ENCODE measurements around the gene SLC7A8.
"Not testable (repeated sequence)": the region's sequence is repeated elsewhere in the genome, so short reads cannot be mapped to it uniquely, and the experiment has no call there.

Gene SLC7A8

GRCh38 chr14:23114120-23114458, 69.4 kb downstream of the SLC7A8 start:
- no peak for DNase-seq (ENCODE audit: low read depth in 2 of 2)

DNA sequence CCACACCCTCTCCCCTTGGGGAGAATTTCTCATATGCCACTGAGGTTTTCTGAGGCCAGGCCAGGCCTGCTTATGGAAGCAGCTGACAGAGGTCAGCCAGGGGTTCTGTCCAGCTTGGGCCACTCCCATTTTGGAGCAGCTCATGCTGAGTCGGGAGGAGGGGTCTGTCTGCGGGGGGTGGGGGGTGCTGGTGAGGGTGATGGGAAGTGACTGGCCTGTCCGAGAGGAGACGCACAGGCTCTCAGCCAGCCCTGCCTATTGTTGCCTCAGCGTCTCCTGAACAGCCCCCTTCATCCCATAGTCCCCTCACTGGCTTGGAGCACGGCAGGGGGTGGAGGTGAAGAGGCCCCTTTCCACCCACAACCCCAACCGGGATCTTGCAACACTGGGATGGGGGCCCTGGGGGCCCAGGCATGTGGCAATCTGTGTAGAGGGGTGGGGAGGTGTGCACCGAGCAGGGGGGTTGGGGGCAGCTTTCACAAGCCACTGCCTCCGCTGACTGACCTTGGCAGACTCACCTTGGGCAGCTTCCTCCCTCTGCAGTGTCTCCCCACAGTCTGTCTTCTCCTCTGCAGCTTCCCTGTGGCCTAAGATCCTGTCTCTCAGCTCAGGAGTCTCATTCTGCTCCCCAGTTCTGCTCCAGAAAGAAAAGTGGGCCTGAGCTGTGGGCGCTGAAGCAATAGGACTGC, 69.9 kb downstream of the SLC7A8 start:
- no peak for DNase-seq (ENCODE audit: low read depth in 2 of 2)

- DNase-seq (ENCODE audit: low read depth in 2 of 2) = no peak
Measured at GRCh38 chr14:23112359-23113178, 70.9 kb downstream of the SLC7A8 start.

DNA sequence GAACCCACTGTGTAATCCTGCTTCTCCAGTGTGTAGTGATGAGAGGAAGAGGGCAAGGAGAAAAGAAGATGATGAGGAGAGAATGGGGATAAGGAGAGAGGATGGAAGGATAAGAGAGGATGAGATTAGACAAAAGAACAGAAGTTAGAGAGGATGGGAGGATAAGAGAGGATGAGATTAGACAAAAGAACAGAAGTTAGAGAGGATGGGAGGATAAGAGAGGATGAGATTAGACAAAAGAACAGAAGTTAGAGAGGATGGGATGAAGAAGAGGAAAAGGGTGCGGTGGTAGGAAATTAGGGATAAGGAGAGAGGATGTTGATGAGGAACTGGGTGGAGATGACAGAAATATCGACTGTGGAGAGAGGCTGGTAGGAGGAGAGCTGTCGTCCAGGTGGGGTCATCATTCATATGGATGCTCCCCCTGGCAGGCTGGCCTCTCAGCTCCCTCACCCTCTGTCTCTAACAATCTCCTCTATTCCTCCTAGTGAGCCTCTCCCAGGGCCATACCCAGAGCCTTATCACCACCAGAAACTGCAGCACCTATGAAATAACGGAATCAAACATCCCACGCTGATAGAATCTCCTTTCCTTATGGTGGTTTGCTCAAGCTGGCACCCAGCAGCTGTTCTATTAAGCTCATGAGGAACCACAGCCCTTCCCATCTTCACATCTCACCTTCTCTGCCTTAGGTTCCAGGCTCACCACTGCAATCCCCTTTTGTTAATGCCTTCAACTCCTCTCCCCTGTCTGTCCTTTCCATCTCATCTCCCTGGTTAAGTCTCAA, 72.7 kb downstream of the SLC7A8 start:
- no peak for DNase-seq (ENCODE audit: low read depth in 2 of 2)

DNA sequence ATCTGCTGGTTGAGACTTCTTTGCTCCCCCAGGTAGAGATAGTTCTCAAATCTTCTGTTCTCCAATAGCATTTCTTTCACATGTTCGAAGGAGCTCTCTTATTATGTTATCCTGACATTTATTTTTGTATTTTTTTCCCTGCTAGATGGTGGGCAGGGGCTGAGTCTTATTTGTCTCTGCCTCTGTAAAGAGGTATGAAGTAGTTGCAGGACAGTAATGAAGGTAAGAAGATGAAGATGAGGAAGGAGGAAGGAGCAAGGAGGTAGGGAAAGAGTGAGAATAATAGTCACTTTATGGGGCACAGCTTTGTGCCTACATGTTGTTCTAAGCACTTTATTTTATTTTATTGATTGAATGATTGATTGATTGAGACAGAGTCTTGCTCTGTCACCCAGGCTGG, 73.7 kb downstream of the SLC7A8 start:
- no peak for DNase-seq (ENCODE audit: low read depth in 2 of 2)

DNA sequence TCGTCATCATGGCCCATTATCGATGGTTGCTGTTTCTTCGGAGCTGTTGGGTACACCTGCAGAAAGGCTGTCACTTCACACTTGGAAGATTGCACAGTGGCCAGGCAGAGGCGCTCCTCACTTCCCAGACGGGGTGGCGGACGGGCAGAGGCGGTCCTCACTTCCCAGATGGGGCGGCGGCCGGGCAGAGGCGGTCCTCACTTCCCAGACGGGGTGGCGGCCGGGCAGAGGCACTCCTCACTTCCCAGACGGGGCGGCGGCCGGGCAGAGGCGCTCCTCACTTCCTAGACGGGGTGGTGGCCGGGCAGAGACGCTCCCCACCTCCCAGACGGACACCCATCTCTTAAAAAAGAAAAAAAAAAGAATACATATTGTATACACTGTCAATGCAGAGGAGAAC, 75.3 kb downstream of the SLC7A8 start:
- not testable (repeated sequence) for DNase-seq (ENCODE audit: low read depth in 2 of 2)

DNA sequence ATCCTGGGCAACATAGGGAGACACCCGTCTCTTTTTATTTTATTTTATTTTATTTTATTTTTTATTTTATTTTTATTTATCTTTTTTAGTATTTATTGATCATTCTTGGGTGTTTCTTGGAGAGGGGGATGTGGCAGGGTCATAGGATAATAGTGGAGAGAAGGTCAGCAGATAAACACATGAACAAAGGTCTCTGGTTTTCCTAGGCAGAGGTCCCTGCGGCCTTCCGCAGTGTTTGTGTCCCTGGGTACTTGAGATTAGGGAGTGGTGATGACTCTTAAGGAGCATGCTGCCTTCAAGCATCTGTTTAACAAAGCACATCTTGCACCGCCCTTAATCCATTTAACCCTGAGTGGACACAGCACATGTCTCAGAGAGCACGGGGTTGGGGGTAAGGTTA, 75.8 kb downstream of the SLC7A8 start:
- not testable (repeated sequence) for DNase-seq (ENCODE audit: low read depth in 2 of 2)

DNA sequence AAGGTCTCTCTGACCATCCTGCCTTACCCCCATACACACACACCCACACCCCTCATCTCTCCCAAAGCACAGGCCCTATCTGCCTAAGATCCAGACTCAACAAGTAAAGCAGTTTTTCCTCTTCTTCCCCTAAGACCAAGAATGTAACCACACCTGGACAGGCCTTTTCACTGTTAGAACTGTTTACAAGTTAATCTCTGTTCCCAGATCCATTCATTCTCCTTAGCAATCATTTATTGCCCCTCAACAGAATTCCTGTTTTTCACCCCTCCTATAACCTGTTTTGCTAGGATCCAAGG, 76.8 kb downstream of the SLC7A8 start:
- no peak for DNase-seq (ENCODE audit: low read depth in 2 of 2)

DNA sequence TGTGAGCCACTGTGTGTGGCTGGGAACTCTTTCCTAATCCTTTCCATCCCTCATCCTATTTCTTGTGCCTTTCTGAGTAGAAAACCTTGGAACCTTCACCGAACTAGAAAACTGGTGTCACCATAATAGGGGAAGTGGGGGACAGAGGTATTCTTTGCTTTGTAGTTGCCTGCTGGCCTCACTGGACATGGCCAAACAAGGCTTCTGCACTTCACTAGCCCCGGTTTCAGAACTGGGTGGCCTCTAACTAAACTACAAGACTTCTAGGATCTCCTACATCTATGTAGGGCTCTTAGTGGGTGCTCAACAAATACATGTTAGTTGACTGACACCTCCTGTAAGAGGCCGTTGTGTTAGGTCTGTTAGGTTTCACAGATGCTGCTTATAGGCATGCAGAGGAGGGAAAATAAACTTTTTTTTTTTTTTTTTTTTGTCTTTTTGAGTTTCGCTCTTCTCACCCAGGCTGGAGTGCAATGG, 78.1 kb downstream of the SLC7A8 start:
- no peak for DNase-seq (ENCODE audit: low read depth in 2 of 2)

DNA sequence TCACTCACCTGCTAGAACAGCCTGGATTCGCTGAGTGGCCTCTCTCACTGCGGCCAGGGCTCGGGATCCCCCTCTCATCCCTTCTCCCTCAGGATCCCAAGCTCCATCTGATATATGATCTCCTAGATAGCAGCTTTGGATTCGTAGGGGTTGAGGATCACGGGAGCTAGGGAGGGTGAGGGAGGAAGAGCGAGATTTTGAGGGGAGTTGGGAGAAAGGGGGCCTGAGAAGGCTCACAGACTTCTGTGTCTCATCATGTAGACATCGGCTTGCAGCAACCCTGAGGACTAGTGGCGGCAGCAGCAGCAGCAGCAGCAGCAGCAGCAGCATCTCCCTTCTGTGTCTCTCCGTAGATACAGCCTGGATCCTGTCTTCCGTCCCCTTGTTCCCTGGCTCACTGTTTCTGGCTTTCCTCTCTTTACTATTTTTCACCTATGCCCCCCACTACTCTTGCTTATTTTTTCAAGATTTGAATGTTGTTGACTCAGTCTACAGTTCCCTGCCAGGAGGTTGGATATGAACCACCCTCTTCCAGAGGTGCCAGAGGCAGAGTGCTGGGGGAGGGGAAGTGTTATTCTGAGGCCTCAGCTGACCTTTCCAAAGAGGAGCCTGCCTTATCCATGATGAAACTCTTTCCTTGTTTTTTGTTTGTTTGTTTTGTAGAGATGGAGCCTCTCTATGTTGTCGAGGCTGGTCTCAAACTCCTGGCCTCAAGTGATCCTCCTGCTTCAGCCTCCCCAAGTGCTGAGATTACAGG, 78.7 kb downstream of the SLC7A8 start, which contains the start of gene CIROP:
Gene CIROP, minus strand, starts transcription at position 399 of the 757 bp plus-strand sequence. Its CDS starts 69 bp downstream, at position 330.
- no peak for DNase-seq (ENCODE audit: low read depth in 2 of 2)

GRCh38 chr14:23104070-23104590, 79.3 kb downstream of the SLC7A8 start:
- no peak for DNase-seq (ENCODE audit: low read depth in 2 of 2)

DNA sequence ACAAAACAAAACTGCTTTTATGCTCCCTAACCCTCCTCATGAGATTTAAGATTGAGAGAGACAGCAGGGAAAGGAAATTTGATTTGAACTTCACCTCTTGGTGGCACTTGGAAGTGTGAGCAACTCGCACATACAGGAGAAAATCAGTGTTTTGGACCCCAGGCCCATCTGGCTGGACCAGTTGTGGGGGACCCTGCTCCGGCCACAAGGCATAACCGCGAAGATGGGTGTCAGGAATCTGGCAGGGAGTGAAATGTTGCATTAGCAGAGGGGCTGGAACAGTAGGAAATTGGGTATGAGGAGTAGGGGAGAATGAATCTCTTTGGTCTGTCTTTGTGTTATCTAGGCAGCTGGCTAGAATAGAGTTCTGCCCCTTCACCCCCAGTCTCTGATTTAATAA, 79.9 kb downstream of the SLC7A8 start:
- no peak for DNase-seq (ENCODE audit: low read depth in 2 of 2)

- DNase-seq (ENCODE audit: low read depth in 2 of 2) = no peak
Measured at GRCh38 chr14:23102801-23103200, 80.7 kb downstream of the SLC7A8 start.

- no peak for DNase-seq (ENCODE audit: low read depth in 2 of 2)
Measured at GRCh38 chr14:23101986-23102625, 81.4 kb downstream of the SLC7A8 start.

DNA sequence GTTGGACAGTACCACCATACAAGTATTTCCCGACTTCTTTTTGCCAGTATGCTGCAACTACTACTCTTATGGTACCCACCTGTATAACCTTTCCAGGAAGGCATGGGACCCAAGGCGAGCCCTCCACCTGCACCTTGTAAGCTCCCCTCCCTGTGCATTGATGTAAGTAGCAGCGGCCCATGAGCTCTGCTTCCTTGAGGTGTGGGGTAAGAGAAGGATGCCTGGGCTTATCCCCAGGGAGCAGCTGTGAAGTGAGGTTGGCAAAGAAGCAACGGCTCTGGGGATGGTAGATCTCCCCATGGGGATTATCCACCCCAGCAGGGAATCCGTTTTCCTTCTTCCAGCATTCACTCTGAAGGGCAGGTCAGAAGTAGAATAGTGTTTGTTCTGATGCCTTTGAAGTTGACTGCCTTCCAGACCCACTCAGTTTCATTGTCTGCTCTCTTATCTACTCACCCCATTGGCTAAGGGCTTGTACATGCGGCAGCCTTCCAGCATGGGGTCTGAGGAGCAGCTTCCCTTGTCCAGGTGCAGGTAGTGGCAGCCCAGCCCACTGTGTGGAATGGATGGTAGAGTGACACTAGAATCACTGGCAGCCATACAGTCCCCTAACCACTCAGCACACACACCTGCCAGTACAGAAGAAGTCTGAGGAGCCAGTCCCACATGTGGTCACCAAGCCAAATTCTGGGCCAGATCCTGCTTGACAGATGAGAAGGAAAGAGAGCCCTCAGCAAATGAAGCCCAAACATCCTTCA, 82.1 kb downstream of the SLC7A8 start:
- DNase-seq (ENCODE audit: low read depth in 2 of 2) = no peak

DNA sequence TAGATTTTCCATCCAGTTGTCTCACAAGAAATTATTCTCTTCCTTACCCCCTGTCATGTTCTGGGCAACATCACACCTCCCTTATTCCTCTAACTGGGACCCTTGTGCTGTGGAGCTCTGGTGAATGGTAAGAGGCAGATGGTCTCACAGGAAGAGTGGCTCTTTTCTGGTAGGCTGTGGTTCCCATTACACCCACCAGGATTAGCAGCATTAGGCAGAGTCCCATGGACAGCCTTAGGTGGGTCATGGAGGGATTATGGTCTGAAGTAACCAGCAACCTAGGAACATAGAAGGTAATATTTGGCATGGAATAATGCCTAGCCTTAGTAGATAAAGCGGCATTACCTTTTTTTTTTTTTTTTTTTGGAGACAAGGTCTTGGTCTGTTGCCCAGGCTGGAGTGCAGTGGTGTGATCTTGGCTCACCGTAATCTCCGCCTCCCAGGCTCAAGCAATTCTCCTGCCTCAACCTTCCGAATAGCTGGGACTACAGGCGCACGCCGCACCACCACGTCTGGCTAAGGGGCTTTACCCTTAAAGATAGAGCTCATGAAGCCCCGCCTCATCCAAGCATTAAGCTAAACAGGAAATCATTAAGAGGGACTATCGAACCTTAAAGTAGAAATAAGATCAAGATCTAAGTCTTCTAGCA, 84.1 kb downstream of the SLC7A8 start:
- DNase-seq (ENCODE audit: low read depth in 2 of 2) = no peak

- DNase-seq (ENCODE audit: low read depth in 2 of 2) = no peak
Measured at GRCh38 chr14:23097786-23098185, 85.7 kb downstream of the SLC7A8 start.

DNA sequence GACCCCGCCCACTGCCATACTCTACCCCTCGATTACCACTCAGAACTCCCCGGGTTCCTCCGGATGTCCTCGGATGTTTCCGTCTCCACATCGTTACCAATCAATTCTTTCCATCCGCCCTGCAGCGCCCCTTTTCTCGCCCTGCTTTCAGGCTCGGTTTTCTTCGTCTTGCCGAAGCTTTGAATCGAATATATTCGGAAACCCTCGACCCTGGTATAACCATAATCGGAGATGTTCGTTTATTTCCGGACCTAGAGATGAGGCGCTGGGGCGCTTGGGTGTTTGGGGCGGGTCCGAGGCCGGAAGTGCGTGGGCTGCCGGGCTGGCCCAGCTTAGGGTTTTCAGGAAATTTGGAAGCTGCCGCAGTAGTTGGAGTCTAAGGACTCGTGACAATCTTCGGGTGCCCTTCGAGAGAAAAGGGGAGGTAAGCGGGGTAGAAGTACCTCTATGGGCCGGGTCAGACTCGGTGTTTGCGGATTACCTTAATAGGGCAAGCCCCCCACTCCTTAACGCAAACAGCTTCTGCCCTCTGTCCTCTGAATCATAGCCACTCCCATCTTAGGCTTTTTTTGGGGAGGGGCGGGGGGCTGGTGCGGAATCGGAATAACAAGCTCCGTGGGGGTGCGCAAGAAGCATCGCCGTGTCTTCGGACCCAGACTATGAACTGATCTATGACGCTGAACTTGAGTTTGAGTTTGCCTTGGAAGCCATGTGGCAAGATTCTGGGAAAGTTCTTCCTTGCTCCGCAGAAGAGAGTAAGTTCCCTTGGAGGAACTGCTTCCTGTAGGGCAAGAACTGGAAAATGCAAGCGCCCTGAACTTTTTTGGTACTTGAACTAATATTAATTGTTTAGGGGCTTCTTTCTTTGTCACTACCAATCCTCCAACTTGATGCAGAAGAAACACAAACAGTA, 88.0 kb downstream of the SLC7A8 start, which contains the start of gene C14orf119:
Gene C14orf119, plus strand, starts transcription at position 310 of the 913 bp plus-strand sequence. CDS start 2,154 bp downstream, outside the sequence.
- DNase-seq (ENCODE audit: low read depth in 2 of 2) = peak; percentile 96 to 98
